ENCODE data around the gene IMMP2L. TPM values are rescaled to one million over a fixed set of nuclear protein-coding genes. Genes with fewer than 3 reads are reported as not detected.

IMMP2L gene
- total and polyA plus RNA-seq, 8 donors = 2.5 to 40.8 (median 20.0) TPM; not detected in 1

DNA sequence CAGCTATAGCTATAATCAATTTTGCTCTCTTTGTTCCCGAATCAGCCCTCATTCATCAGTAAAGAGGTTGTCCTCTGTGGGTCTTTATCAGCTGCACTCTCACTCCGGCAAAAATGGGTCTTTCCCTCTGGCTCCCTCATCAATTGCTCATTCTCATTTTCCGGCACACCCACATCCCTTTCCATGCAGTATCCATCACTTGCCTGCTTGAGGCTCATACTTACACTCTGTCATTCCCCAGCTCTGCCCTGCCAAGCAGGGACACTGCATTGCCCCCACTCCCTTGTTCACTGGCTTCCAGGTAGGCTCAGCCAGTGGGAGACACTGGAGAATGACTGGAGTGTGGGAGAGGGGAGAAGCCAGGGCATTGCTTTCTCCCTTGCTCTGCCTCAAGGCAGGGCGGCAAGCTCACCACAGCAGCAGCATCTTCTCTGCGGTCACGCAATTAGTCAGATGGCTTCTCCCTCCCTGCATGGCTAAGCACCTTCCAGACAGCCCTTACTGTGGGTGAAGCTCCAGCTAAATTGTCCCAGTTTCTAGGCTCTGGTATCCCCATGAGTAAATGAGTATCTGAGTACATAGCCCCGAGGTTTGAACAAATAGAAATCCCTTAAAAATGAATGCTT, 942.1 kb downstream of the IMMP2L start:
- WGBS, 5 donors = 85 to 89% (median 88%) methylated on average over 7 of the region's 7 CpGs
- H3K4me1 ChIP-seq = no peaks in the 10 kb centered on the region
- no peak overlapping the region for H3K27ac ChIP-seq

More for the DNA sequence above, 942.1 kb downstream of the IMMP2L start:
- Histone ChIP-seq H3K27me3 (no peaks in the 10 kb centered on the region), H3K9me3 (no peaks in the 10 kb centered on the region), H3K4me3 (no peak overlapping the region), H3K36me3 (no peaks in the 10 kb centered on the region)
- TF ChIP-seq POLR2AphosphoS5 (IDR thresholded peaks at IDR 0.05) (no peak), POLR2A (IDR thresholded peaks at IDR 0.05) (no peak), CTCF (IDR thresholded peaks at IDR 0.05) (no peak)
- intact Hi-C loops (cut with DNase I; ENCODE audit: low total_unique reads) = no loop called here
- no peak for DNase-seq

Small RNAs within 50 kb of the gene (small RNA-seq; reads per million reads assigned to genes)
- 0 reads per million in 4 donors for gene AC003989.2
